Naive B cell (primary cell): Measurements from ENCODE around the gene JAZF1. TPM values are rescaled to one million over a fixed set of nuclear protein-coding genes. Genes with fewer than 3 reads are reported as not detected.
"Not testable (repeated sequence)": the region's sequence is repeated elsewhere in the genome, so short reads cannot be mapped to it uniquely, and the experiment has no call there.

Experiments
- ATAC-seq, 2 donors: fragments of 150-1000 bp; cut with Tn5 transposase; 2 replicates each; pipeline ENCODE4 v1.10.0; 2021; ENCODE audit warnings: low read depth in 2 of 2, mild to moderate bottlenecking in 2 of 2, moderate library complexity in 2 of 2
- DNase-seq: peaks from one replicate; pipeline ENCODE4 v3.0.0; 2022
- H3K27ac Mint-ChIP-seq, 6 donors: one replicate each; pipeline ENCODE4 v1.8.0; 2020 to 2022; ENCODE audit warnings: mild to moderate bottlenecking in 6 of 6, mixed read lengths in 6 of 6, moderate library complexity in 5 of 6, inconsistent platforms in 2 of 6
- H3K27me3 Mint-ChIP-seq, 3 donors: one replicate each; pipeline ENCODE4 v1.8.0; 2021 to 2022; ENCODE audit warnings: mixed read lengths in 3 of 3, mild to moderate bottlenecking in 1 of 3
- H3K36me3 Mint-ChIP-seq, 2 donors: one replicate each; pipeline ENCODE4 v1.8.0; 2020 to 2022; ENCODE audit warnings: mixed read lengths in 2 of 2, inconsistent platforms in 1 of 2, mild to moderate bottlenecking in 1 of 2
- H3K4me1 Mint-ChIP-seq, 3 donors: one replicate each; pipeline ENCODE4 v1.8.0; 2020 to 2022; ENCODE audit warnings: mixed read lengths in 3 of 3, inconsistent platforms in 1 of 3, mild to moderate bottlenecking in 1 of 3, moderate library complexity in 1 of 3
- H3K4me3 Mint-ChIP-seq, 8 donors: one replicate each; pipeline ENCODE4 v1.8.0; 2020 to 2022; ENCODE audit warnings: mild to moderate bottlenecking in 8 of 8, mixed read lengths in 8 of 8, moderate library complexity in 8 of 8, inconsistent platforms in 2 of 8
- H3K9me3 Mint-ChIP-seq, 7 donors: one replicate each; pipeline ENCODE4 v1.8.0; 2020 to 2022; ENCODE audit warnings: mixed read lengths in 7 of 7, mild to moderate bottlenecking in 5 of 7, inconsistent platforms in 2 of 7, moderate library complexity in 1 of 7
- polyA plus RNA-seq, 6 donors: library from polyadenylated mRNA; unstranded; fragments of 300-500 nt; fragmentation: Illumina TruSeq; gene quantifications; one replicate each; pipeline ENCODE4 v1.2.3, GENCODE V29; 2021; ENCODE audit warnings: low read depth in 6 of 6

JAZF1 gene
- polyA plus RNA-seq, 6 donors from 2014 or later, result 25.4 to 37.7 (median 28.3) TPM

DNA sequence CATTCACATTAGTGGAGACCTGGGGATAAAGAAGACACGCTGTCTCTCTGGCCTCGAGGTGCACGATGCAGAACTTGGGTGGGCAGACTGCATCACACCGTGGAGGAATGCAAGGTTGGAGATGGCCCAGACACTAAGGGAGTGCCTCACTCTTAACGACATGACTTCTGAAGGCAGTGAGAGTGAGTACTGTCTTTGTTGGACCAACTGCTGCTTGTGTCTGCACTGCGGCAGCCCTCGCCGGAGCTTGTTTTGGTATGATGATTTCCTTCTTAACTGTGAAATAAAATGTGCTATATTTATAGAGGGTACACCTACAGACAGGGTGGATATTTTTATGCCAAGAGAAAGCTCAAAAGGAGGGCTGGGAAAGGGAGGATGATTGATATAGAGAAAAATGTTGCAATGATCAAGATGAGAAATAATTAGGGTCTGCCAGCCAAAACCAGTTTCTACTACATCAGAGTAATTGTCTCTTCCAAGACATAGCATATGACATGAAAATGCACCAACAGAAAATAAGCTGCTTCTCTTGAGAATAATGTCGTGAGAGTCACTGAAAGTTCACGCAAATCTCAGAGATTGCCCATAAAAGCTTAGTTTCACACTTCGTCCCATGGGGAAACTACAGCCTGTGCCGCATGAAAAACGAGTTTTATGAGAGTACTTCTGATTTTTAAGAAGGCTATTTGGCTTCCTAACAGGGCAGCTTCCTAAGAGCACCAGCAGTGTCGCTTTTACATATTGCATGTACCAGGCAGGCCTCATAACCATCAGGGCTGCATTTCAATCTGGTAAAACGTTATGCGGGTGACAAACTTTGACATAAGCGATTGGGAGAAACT lies 313.5 kb downstream of the JAZF1 start:
- Mint-ChIP-seq H3K27me3 (no peaks in the 10 kb centered on the region), H3K4me1 (peaks cover 7 to 11% (median 11%) of the 10 kb centered on the region in 3 donors), H3K9me3 (no peaks in the 10 kb centered on the region), H3K36me3 (peaks cover 29 to 34% of the 10 kb centered on the region in 2 donors), H3K27ac (no peak overlapping the region), H3K4me3 (no peak overlapping the region)
- ATAC-seq (no peak), DNase-seq (no peak)

DNA sequence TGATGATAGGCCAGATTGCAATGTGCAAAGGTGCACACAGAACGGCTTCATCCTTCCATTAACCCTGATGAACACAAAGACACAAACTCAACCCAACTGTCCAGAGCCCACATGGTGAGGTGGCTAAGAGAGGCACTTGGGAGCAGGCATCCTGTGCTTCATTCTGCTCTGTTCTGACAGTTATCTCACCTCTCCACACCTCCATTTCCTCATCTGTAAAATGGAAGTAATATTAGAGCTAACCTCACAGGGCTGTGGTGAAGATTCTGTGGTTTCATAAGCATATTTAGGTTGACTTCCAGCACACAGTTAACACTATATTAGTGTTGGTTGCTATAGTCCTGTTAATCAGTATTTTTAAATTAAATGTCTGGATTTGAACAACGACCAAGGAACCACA lies 314.3 kb downstream of the JAZF1 start:
- Mint-ChIP-seq H3K36me3 (peaks cover 34 to 35% of the 10 kb centered on the region in 2 donors), H3K27ac (no peak overlapping the region), H3K4me3 (peak overlapping the region in 1 of 8 donors; percentile 60), H3K9me3 (no peaks in the 10 kb centered on the region), H3K4me1 (peaks cover 11 to 12% (median 12%) of the 10 kb centered on the region in 3 donors), H3K27me3 (no peaks in the 10 kb centered on the region)
- no peak for ATAC-seq
- no peak for DNase-seq

DNA sequence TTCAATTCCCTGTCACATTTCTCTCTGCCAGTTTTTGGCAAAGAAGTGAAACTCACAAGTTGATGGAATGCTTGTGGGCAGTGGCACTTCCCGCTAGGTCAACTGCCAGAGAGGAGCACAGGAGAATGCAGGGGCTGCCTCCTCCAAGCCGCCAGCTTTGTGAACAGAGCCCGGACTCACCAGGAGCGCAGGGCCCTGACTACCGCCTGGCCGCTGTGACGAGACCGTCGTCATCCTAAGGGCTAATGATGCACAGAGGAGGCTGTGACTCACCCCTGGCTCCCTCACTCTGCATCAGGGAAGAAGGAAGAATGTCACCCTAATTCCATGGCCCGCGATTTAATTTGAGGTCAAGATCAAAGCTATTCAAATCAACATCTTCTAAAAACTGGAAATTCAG lies 316.7 kb downstream of the JAZF1 start:
- H3K36me3 Mint-ChIP-seq, result peaks cover 42 to 45% of the 10 kb centered on the region in 2 donors
- H3K4me3 Mint-ChIP-seq, result no peak overlapping the region
- no peaks in the 10 kb centered on the region for H3K27me3 Mint-ChIP-seq
- ATAC-seq (no peak), DNase-seq (no peak)
- H3K9me3 Mint-ChIP-seq, result peaks cover 0 to 5% (median 0%) of the 10 kb centered on the region in 7 donors
- peaks cover 13 to 22% (median 18%) of the 10 kb centered on the region in 3 donors for H3K4me1 Mint-ChIP-seq
- peak overlapping the region in 1 of 6 donors; percentile 19 for H3K27ac Mint-ChIP-seq

DNA sequence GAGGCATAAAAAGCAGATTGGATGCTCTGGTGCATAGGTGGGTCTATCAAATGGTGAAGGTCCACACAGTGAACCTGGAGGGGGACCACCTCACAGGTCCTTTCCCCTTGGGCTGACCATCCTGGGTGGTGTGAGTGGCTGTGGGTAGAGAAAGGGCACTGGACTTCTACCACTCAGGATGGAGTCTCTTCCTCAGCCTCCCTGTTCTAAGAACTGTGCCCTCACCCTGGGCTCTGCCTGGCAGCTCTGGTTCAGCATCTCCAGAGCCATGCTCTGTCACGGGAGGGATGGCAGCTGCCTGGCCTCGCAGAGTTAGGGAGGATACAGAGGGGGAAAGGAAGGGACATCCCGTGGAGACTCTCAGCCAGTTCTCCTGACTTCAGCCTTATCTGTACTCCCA lies 318.8 kb downstream of the JAZF1 start:
- ATAC-seq (no peak), DNase-seq (no peak)
- H3K27ac Mint-ChIP-seq, result peak overlapping the region in 3 of 6 donors; percentile 48 to 79 (median 74)
- no peaks in the 10 kb centered on the region for H3K27me3 Mint-ChIP-seq
- H3K4me1 Mint-ChIP-seq, result peaks cover 13 to 15% (median 13%) of the 10 kb centered on the region in 3 donors
- no peak overlapping the region for H3K4me3 Mint-ChIP-seq
- H3K9me3 Mint-ChIP-seq, result peaks cover 0 to 9% (median 4%) of the 10 kb centered on the region in 7 donors
- peaks cover 35 to 44% of the 10 kb centered on the region in 2 donors for H3K36me3 Mint-ChIP-seq

DNA sequence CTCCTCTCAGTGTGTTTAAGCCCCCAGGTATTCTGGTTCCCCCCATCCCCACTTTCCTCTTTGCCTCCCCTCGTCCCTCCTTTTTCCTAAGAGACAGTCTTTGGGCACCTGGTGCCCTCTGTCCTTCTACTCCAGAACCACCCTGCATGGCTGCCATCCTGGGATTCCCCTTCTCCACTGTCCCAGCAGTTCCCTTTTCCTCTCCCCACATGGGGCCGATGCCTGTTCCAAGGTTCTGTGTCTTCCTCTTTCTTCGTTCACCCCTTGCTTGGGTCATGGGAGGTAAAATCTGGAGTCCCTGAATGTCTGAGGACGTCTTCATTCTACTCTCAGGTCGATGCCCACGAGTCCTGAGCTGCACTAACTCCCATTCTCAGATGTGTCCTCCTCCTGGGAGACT lies 319.8 kb downstream of the JAZF1 start:
- Mint-ChIP-seq H3K4me1 (peaks cover 13 to 15% (median 13%) of the 10 kb centered on the region in 3 donors), H3K27me3 (no peaks in the 10 kb centered on the region), H3K27ac (peak overlapping the region in 4 of 6 donors; percentile 17 to 87 (median 46)), H3K9me3 (peaks cover 0 to 9% (median 4%) of the 10 kb centered on the region in 7 donors), H3K36me3 (peaks cover 43 to 52% of the 10 kb centered on the region in 2 donors), H3K4me3 (no peak overlapping the region)
- ATAC-seq (no peak), DNase-seq (no peak)

DNA sequence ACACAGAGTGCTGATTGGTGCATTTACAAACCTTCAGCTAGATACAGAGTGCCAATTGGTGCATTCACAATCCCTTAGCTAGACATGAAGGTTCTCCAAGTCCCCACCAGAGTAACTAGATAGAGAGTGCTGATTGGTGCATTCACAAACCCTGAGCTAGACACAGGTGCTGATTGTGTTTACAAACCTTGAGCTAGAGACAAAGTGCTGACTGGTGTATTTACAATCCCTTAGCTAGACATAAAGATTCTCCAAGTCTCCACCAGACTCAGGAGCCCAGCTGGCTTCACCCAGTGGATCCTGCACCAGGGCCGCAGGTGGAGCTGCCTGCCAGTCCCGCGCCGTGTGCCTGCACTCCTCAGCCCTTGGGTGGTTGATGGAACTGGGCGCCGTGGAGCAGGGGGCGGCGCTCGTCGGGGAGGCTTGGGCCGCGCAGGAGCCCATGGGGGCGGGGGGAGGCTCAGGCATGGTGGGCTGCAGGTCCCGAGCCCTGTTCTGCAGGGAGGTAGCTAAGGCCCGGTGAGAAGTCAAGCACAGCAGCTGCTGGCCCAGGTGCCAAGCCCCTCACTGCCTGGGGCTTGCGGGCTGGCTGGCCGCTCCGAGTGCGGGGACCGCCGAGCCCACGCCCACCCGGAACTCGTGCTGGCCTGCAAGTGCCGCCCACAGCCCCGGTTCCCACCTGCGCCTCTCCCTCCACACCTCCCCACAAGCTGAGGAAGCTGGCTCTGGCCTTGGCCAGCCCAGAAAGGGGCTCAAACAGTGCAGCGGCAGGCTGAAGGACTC lies 323.7 kb downstream of the JAZF1 start:
- ATAC-seq, H3K27me3 Mint-ChIP-seq, DNase-seq, H3K4me3 Mint-ChIP-seq: not testable (repeated sequence)
- H3K36me3 Mint-ChIP-seq, result peaks cover 37 to 46% of the 10 kb centered on the region in 2 donors
- H3K9me3 Mint-ChIP-seq, result peaks cover 4 to 13% (median 6%) of the 10 kb centered on the region in 7 donors
- peaks cover 12 to 20% (median 20%) of the 10 kb centered on the region in 3 donors for H3K4me1 Mint-ChIP-seq
- peak overlapping the region in 1 of 6 donors; percentile 16 for H3K27ac Mint-ChIP-seq

DNA sequence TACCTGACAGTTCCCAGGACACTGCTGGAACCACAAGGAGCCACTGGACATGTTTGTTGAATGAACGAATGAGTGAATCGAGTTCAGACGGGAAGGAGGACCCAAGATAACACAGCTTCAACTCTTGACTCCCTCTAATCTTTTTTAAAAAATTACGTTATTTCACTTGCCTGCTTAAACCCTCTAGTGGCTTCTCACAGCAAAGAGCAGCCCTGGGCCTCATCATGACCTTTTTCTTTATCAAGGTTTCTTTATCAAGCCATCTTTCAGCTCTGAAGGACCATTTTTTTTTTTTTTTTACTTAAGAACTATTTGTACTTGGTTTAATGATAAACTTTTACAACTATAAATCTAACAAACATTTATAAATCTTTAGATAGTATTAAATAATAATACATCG lies 330.1 kb downstream of the JAZF1 start:
- peaks cover 7 to 16% (median 12%) of the 10 kb centered on the region in 3 donors for H3K4me1 Mint-ChIP-seq
- no peak for DNase-seq
- peaks cover 9 to 10% of the 10 kb centered on the region in 2 donors for H3K36me3 Mint-ChIP-seq
- H3K9me3 Mint-ChIP-seq, result peaks cover 0 to 5% (median 3%) of the 10 kb centered on the region in 7 donors
- no peaks in the 10 kb centered on the region for H3K27me3 Mint-ChIP-seq
- no peak overlapping the region for H3K27ac Mint-ChIP-seq
- H3K4me3 Mint-ChIP-seq, result no peak overlapping the region
- no peak for ATAC-seq

DNA sequence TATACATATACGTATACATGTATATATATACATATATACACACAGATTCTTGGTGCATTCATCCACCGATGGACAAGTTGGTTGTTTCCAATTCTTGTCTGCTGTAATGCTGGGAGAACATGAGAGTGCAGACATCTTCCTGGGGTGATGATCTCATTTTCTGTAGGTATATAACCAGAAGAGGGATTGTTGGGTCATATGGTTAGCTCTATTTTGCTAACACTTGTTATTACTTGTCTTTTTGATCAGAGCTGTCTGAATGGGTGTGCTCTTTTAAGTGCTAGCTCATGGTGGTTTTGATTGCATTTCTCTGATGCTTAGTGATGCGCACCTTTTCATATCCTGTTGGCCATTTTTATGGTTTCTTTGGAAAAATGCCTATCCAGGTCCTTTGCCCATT lies 334.2 kb downstream of the JAZF1 start:
- H3K27ac Mint-ChIP-seq, result peak overlapping the region in 1 of 6 donors; percentile 12
- ATAC-seq, result no peak

DNA sequence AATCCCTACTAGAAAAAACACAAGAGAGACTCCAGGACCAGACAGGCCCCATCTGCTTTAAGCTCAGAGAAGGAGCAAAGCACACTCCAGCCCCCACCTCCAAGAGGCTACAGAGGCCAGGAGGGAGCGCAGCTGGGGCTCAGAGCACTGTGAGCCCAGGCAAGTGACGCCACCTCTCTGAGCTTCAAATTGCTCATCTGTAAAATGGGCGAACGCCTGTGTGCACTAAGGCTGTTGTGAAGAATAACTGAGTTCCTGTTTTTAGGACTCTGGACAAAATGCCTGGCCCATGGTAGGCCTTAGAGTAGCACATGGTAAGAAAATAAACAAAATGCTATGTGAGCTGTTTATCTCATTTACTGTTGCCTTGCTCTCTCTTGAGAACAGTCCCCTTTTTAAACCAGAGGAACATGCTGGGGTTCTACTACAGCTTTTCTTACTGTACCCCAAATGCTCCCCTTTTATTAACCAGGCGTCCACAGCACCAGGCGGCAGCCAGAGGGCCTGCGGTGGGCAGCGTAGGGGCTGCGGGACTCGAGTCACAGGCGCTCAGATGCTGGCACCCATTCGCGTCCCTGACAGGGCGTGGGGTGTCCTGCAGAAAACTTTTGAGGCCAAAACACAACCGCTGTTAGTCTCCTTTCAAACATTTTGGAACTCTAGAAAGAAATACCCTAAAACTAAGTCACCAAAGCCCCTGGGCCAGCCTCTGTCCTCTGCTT lies 336.9 kb downstream of the JAZF1 start:
- Mint-ChIP-seq H3K27ac (peak overlapping the region in 2 of 6 donors; percentile 65 to 72), H3K27me3 (no peaks in the 10 kb centered on the region), H3K4me3 (no peak overlapping the region), H3K36me3 (peaks cover 0 to 4% of the 10 kb centered on the region in 2 donors), H3K4me1 (peaks cover 0 to 10% (median 7%) of the 10 kb centered on the region in 3 donors), H3K9me3 (no peaks in the 10 kb centered on the region)
- DNase-seq (no peak), ATAC-seq (no peak)

More for the DNA sequence above, 334.2 kb downstream of the JAZF1 start:
- no peak for DNase-seq
- no peaks in the 10 kb centered on the region for H3K36me3 Mint-ChIP-seq
- H3K4me1 Mint-ChIP-seq, result peaks cover 0 to 7% (median 4%) of the 10 kb centered on the region in 3 donors
- no peaks in the 10 kb centered on the region for H3K27me3 Mint-ChIP-seq
- no peak overlapping the region for H3K4me3 Mint-ChIP-seq
- no peaks in the 10 kb centered on the region for H3K9me3 Mint-ChIP-seq

DNA sequence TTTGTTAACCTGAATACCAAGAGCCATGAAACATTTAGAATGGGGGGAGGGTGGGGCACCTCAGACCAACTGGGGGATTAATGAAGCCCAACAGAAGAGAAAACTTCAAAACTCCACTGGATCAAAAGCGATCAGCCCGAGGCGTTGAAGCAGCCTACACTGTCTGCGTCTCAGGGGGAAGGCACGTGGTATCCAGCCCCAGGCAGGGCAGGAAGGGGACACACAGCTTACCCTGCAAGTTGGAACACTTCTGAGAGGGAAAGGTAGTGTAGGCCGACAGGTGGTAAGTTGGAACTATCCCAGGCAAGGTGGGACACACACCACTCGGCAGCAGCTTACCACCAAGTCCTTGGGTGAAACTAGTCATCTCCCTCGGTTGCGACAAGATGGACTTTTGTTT lies 337.7 kb downstream of the JAZF1 start:
- no peak for ATAC-seq

DNA sequence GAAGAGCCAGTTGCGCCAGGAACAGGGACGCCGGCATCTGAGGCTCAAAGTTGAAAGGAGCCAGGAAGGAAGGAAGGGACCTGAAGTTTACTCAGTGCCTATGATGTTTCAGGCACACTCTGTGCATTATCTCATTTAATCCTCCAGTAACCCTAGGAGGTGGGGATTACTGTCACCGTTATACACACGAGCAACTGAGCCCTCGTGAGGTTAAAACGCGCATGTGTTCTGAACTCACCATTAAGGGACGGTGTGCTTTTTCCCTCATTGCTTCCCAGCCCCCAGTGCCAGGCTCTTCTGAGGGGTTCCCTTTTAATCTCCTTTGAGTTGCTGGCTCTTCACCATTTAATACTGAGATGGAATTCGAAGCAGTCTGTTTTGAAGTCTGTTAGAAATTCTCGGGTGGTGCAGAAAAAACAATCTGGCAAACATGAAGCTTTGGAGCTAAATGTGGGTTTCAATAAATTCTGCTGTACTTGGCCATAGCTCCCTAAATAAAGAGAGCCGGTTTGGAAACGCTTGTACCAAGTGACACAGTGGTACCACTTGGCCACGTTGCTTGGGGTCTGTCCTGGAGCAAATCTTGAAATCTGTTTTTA lies 338.4 kb downstream of the JAZF1 start:
- H3K9me3 Mint-ChIP-seq, result no peaks in the 10 kb centered on the region
- peaks cover 5 to 9% of the 10 kb centered on the region in 2 donors for H3K36me3 Mint-ChIP-seq
- no peaks in the 10 kb centered on the region for H3K27me3 Mint-ChIP-seq
- no peak for ATAC-seq
- peaks cover 3 to 10% (median 5%) of the 10 kb centered on the region in 3 donors for H3K4me1 Mint-ChIP-seq
- peak overlapping the region in 2 of 6 donors; percentile 26 to 69 for H3K27ac Mint-ChIP-seq
- no peak overlapping the region for H3K4me3 Mint-ChIP-seq
- DNase-seq, result no peak

More for the DNA sequence above, 337.7 kb downstream of the JAZF1 start:
- Mint-ChIP-seq H3K9me3 (no peaks in the 10 kb centered on the region), H3K36me3 (peaks cover 0 to 9% of the 10 kb centered on the region in 2 donors), H3K27me3 (no peaks in the 10 kb centered on the region), H3K4me3 (no peak overlapping the region), H3K27ac (peak overlapping the region in 2 of 6 donors; percentile 71 to 78), H3K4me1 (peaks cover 0 to 10% (median 2%) of the 10 kb centered on the region in 3 donors)
- DNase-seq, result no peak

DNA sequence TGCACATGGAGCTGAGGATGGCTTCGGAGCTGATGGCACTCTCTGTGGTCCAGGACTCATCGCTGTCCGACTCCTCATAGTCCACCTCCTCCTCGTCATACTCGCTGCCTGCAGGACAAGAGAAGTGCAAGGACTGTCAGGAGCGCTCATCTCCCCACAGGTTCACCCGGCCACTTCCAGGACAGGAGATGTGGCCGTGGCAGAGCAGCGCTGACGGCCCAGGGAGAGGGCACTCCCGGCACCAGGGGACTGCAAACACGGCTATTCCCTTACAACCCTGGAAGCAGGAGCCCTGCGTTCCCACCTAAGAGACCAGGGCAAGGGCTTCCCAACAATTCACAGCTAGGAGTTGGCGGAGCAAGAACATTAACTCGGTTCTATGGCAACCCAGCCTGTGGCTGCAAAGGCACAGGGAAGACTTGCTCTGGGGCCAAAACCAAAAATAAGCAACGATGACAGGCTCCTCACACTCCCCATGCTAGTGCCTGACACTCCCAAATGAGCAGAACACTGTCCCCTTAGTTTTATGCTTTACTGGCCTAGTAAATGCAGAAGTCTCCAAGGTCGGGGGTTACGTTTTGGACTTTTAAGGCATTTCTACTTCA lies 339.7 kb downstream of the JAZF1 start:
- Mint-ChIP-seq H3K9me3 (no peaks in the 10 kb centered on the region), H3K36me3 (peaks cover 12 to 23% of the 10 kb centered on the region in 2 donors), H3K4me1 (peaks cover 3 to 12% (median 5%) of the 10 kb centered on the region in 3 donors), H3K27ac (peak overlapping the region in 3 of 6 donors; percentile 16 to 57 (median 56)), H3K4me3 (peak overlapping the region in 1 of 8 donors; percentile 6), H3K27me3 (no peaks in the 10 kb centered on the region)
- ATAC-seq (no peak), DNase-seq (no peak)
